PC-9 (cell line): ENCODE results near the gene MCF2L. TPM values are rescaled to one million over a fixed set of nuclear protein-coding genes. Genes with fewer than 3 reads are reported as not detected.

Experiments used
- BruUV-seq: library from RNA; stranded (reverse); fragments of 400-500 nt; replicated peaks from 2 replicates; lab custom pipeline; 2021; lab: Mats Ljungman, UMichigan
- CTCF ChIA-PET: fragments of 300-600 bp; sonication (Branson Sonifier 250); formaldehyde crosslinking; loops from one replicate; lab custom pipeline; 2022; ENCODE audit warnings: antibody characterized with exemption; lab: Charles Lee
- POLR2A ChIA-PET: fragments of 300-600 bp; sonication (Branson Sonifier 250); formaldehyde crosslinking; loops from one replicate; lab custom pipeline; 2022; ENCODE audit warnings: antibody characterized with exemption; ENCODE audit not compliant: unreplicated experiment; lab: Charles Lee
- DNase-seq, 2 experiments: peaks; one replicate each; pipeline versions ENCODE4 v3.0.0 to v3.0.0-alpha.2; 2015 to 2022; ENCODE audit warnings: mixed read lengths in 1 of 2
- H2AFZ ChIP-seq: fragments of 200-600 bp; sonication (generic); 2 replicates; pipeline ENCODE4 v1.8.1; 2017; ENCODE audit warnings: antibody characterized with exemption
- H3F3A ChIP-seq: fragments of 200-600 bp; sonication (generic); 2 replicates; pipeline ENCODE4 v1.8.1; 2017; ENCODE audit warnings: antibody characterized with exemption, mild to moderate bottlenecking, low read depth; ENCODE audit not compliant: insufficient read depth
- H3K27ac ChIP-seq: fragments of 200-600 bp; sonication (generic); 2 replicates; pipeline ENCODE4 v1.6.1; 2016; ENCODE audit warnings: mixed run types
- H3K27me3 ChIP-seq: fragments of 200-600 bp; sonication (generic); 2 replicates; pipeline ENCODE4 v1.6.1; 2016; ENCODE audit warnings: low read depth, mixed run types; ENCODE audit not compliant: insufficient read depth
- H3K36me3 ChIP-seq: fragments of 200-600 bp; sonication (generic); 2 replicates; pipeline ENCODE4 v1.6.1; 2016; ENCODE audit warnings: low read depth, mixed run types
- H3K4me1 ChIP-seq: fragments of 200-600 bp; sonication (generic); replicated peaks from 2 replicates; pipeline ENCODE4 v1.6.1; 2016; ENCODE audit warnings: mixed run types; ENCODE audit not compliant: insufficient read depth
- H3K4me2 ChIP-seq: fragments of 200-600 bp; sonication (generic); 2 replicates; pipeline ENCODE4 v1.6.1; 2017; ENCODE audit warnings: mixed run types
- H3K4me3 ChIP-seq: fragments of 200-600 bp; sonication (generic); 2 replicates; pipeline ENCODE4 v1.6.1; 2016; ENCODE audit warnings: mixed run types
- H3K79me2 ChIP-seq: fragments of 200-600 bp; sonication (generic); 2 replicates; pipeline ENCODE4 v1.6.1; 2017; ENCODE audit warnings: low read depth, mixed run types
- H3K9me2 ChIP-seq: fragments of 200-600 bp; sonication (generic); 2 replicates; pipeline ENCODE4 v1.8.1; 2017; ENCODE audit warnings: mild to moderate bottlenecking; ENCODE audit not compliant: insufficient read depth
- H3K9me3 ChIP-seq: fragments of 200-600 bp; sonication (generic); 2 replicates; pipeline ENCODE4 v1.8.1; 2016; ENCODE audit warnings: low read depth; ENCODE audit not compliant: insufficient read depth
- H4K20me1 ChIP-seq: fragments of 200-600 bp; sonication (generic); 2 replicates; pipeline ENCODE4 v1.8.1; 2017; ENCODE audit not compliant: insufficient read depth
- EZH2 ChIP-seq: fragments of 200-600 bp; sonication (generic); IDR thresholded peaks from 2 replicates; pipeline ENCODE4 v1.8.0; 2017; ENCODE audit warnings: antibody characterized with exemption, low read depth
- intact Hi-C: fragments of 100-400 bp; cut with micrococcal nuclease; formaldehyde crosslinking; loops from one replicate; pipeline ENCODE4 v1.10.0; 2022; ENCODE audit not compliant: unreplicated experiment
- total RNA-seq: library from RNA; stranded (reverse); gene quantifications from 2 replicates; pipeline ENCODE4 v1.2.3, GENCODE V29; 2021
- TF ChIP-seq, protein P1 (sequence below): fragments of 200-600 bp; sonication (generic); conservative IDR thresholded peaks from 2 replicates; pipeline ENCODE4 v1.6.1; 2017; ENCODE audit warnings: mixed run types, antibody characterized with exemption, mild to moderate bottlenecking, moderate library complexity

MCF2L gene
- total RNA-seq, 1 experiment from 2014 or later, result 28.2 TPM

DNA sequence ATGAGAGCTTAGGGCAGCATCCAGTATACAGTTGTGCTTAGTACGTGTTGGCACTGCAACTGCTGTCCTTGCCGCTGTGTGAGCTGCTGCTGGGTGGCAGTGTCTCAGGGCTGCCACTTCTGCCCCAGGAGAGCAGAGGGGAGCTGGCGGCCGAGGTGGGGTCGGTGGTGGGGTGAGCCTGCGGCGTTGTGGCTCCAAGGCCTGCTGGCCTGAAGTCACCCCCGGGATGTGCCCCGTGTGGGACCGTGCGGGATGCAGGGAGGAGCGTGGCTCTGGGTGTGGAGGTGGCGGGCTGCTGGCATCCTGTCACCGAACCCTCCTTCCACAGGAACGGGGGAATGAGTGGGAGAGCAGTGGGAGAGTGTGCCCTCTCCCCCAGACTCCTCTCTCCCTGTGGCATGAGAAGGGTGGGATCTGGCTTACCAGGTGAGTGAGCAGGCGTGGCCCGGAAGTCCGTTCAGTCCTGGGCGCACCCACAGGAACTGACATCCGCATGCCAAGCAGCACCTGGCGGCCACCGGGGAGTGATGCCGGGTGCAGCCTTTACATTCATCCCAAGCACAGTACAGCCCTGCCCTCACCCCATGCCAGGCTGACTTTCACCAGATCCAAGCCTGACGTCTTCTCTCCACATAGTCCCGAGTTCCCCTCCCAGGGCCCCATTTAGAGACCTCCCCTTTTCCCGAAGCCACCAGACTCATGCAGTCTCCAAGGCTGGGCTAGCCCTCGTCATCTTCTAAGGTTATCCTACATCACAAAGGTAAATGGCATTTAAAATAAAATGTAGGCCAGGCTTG lies 26.6 kb downstream of the MCF2L start:
- Histone ChIP-seq H3F3A (peaks cover 6% of the 10 kb centered on the region; the same call in 1 of the 2 replicates), H3K36me3 (no peaks in the 10 kb centered on the region), H3K4me3 (no peak overlapping the region), H3K4me1 (peaks cover 22% of the 10 kb centered on the region), H3K27me3 (no peaks in the 10 kb centered on the region), H3K79me2 (no peaks in the 10 kb centered on the region), H3K4me2 (no peak overlapping the region), H3K9me2 (no peaks in the 10 kb centered on the region), H3K27ac (no peak overlapping the region), H4K20me1 (no peaks in the 10 kb centered on the region), H3K9me3 (no peaks in the 10 kb centered on the region), H2AFZ (no peak overlapping the region)
- intact Hi-C loops, result no loop called here
- DNase-seq, result peak in 1 of 2 experiments; percentile 55
- TF ChIP-seq EZH2, result no peak
- TF ChIP-seq, protein P1, sequence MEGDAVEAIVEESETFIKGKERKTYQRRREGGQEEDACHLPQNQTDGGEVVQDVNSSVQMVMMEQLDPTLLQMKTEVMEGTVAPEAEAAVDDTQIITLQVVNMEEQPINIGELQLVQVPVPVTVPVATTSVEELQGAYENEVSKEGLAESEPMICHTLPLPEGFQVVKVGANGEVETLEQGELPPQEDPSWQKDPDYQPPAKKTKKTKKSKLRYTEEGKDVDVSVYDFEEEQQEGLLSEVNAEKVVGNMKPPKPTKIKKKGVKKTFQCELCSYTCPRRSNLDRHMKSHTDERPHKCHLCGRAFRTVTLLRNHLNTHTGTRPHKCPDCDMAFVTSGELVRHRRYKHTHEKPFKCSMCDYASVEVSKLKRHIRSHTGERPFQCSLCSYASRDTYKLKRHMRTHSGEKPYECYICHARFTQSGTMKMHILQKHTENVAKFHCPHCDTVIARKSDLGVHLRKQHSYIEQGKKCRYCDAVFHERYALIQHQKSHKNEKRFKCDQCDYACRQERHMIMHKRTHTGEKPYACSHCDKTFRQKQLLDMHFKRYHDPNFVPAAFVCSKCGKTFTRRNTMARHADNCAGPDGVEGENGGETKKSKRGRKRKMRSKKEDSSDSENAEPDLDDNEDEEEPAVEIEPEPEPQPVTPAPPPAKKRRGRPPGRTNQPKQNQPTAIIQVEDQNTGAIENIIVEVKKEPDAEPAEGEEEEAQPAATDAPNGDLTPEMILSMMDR, result no peak
- no TSS peak for BruUV-seq
- ChIA-PET CTCF (interaction anchor here (0.6 kb wide), 1 partner anchor 404 kb away, joined by 3 read pairs; no protein-coding TSS in a partner anchor), POLR2A (no interaction called here)

DNA sequence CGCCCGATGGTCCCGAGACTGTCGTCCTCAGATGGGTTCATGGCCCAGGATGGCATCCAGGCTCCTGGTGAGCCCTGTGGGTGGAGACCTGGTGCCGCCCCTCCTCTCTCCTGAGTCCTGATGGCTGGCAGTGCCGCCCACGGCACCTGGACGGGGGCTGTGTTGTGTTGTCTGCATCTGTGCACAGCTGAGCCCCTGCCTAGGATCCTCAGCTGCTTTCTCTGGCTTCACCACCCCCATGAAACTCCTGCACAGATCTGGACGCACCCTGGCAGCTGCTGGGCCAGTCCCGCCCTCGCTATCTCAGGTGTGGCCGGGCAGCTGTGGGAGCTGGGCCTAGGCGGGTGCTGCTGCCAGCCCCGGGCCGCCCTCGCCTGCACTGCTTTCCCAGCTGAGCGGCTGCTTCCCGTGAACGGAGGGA lies 27.7 kb downstream of the MCF2L start:
- Histone ChIP-seq H3K9me2 (no peaks in the 10 kb centered on the region), H3K9me3 (no peaks in the 10 kb centered on the region), H3K4me3 (no peak overlapping the region), H3K4me1 (peaks cover 21% of the 10 kb centered on the region), H4K20me1 (no peaks in the 10 kb centered on the region), H3K27me3 (no peaks in the 10 kb centered on the region), H3F3A (peaks cover 13% of the 10 kb centered on the region; the same call in 1 of the 2 replicates), H3K36me3 (no peaks in the 10 kb centered on the region), H3K27ac (no peak overlapping the region), H2AFZ (no peak overlapping the region), H3K4me2 (no peak overlapping the region), H3K79me2 (no peaks in the 10 kb centered on the region)
- intact Hi-C loops, result no loop called here
- no peak for DNase-seq
- CTCF ChIA-PET, result no interaction called here
- no peak for TF ChIP-seq EZH2
- TF ChIP-seq, protein P1, result no peak
- BruUV-seq, result no TSS peak
- POLR2A ChIA-PET, result no interaction called here

DNA sequence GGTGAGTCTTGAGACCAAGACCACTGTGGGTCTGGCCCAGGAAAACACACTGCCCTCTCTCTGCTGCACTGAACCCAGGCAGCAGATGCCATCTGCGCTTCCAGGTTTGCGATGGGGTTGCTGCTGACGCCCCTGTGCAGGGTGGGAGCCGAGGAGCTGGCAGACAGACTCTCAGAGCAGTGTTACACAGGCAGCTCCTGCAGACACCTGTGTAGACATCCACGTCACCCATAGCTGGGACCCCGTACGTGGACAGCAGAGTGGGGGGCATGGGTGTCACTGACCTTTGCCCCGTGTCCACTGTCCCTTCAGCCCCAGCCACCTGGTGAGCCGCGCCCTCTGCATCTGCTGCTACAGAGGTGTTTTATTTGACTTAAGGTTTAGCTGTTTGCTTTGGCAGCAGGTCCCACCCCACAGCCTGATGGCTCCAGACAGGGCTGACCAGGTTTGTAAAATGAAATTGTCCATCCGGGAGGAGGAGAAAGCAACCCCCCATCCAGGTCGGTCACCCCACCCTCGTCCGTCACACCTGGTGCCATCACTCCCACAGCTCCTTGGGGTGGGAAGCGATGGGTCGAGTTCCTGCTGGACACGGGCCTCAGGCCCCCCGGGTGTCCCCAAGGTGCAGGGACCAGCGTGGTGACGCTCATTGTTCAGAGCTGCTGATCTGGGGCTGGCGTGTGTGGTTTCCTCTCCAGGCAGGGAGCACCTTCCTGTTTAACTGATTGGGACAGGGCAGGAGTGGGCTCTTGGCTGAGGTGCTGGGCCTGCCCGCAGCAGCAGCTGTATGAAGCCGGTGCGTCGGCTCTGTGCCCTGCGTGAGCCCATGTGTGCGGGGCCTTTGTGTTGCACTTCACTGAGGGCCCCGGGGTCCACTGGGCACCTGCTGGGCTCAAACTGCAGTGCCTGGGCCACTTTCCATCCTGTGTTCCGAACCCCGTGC lies 28.4 kb downstream of the MCF2L start:
- no peaks in the 10 kb centered on the region for H3K9me3 ChIP-seq
- TF ChIP-seq EZH2, result no peak
- TF ChIP-seq, protein P1, result no peak
- H3F3A ChIP-seq, result peaks cover 14% of the 10 kb centered on the region; the same call in 1 of the 2 replicates
- CTCF ChIA-PET, result no interaction called here
- no peak overlapping the region for H2AFZ ChIP-seq
- H3K4me3 ChIP-seq, result no peak overlapping the region
- intact Hi-C loops, result no loop called here
- no peaks in the 10 kb centered on the region for H4K20me1 ChIP-seq
- POLR2A ChIA-PET, result no interaction called here
- no peak overlapping the region for H3K27ac ChIP-seq
- BruUV-seq, result no TSS peak
- peaks cover 23% of the 10 kb centered on the region for H3K4me1 ChIP-seq
- H3K79me2 ChIP-seq, result peaks cover 2% of the 10 kb centered on the region; the same call in 1 of the 2 replicates
- H3K27me3 ChIP-seq, result no peaks in the 10 kb centered on the region
- no peaks in the 10 kb centered on the region for H3K9me2 ChIP-seq
- peak overlapping the region; percentile 32; the same call in 1 of the 2 replicates for H3K4me2 ChIP-seq
- H3K36me3 ChIP-seq, result no peaks in the 10 kb centered on the region
- DNase-seq, result no peak
